ENCODE results near the gene GLYATL1. TPM values are rescaled to one million over a fixed set of nuclear protein-coding genes. Genes with fewer than 3 reads are reported as not detected.

The GLYATL1 gene
- total RNA-seq, 6 donors from 2014 or later: 0.27 TPM; not detected in 5

- 5 to 10% methylated on average over 15 of the region's 15 CpGs for WGBS, 2 donors
- Histone ChIP-seq H3K9me3 (no peaks in the 10 kb centered on the region), H3K4me1 (peaks cover 0 to 11% (median 3%) of the 10 kb centered on the region in 4 donors), H3K27ac (no peak overlapping the region), H3K27me3 (no peaks in the 10 kb centered on the region), H3K36me3 (no peaks in the 10 kb centered on the region), H3K4me3 (no peak overlapping the region)
- ATAC-seq (ENCODE audit: low FRiP score in 2 of 2) (peak in 1 of 2 donors; percentile 59), DNase-seq (peak in 1 of 2 donors; percentile 15)
- TF ChIP-seq EP300 (IDR thresholded peaks at IDR 0.05): no peak
- no peak for TF ChIP-seq CTCF (IDR thresholded peaks at IDR 0.05)
- TF ChIP-seq POLR2A (IDR thresholded peaks at IDR 0.05): no peak
- TF ChIP-seq POLR2AphosphoS5 (IDR thresholded peaks at IDR 0.05): no peak
These were observed 11.7 kb upstream of the GLYATL1 start for GRCh38 chr11:58927393-58928106.

- Histone ChIP-seq H3K36me3 (no peaks in the 10 kb centered on the region), H3K4me1 (peaks cover 0 to 9% (median 3%) of the 10 kb centered on the region in 4 donors), H3K4me3 (no peak overlapping the region), H3K27me3 (no peaks in the 10 kb centered on the region), H3K9me3 (no peaks in the 10 kb centered on the region), H3K27ac (no peak overlapping the region)
- ATAC-seq (ENCODE audit: low FRiP score in 2 of 2): no peak
- no peak for DNase-seq
- WGBS, 2 donors: 21 to 31% methylated on average over 6 of the region's 6 CpGs
- TF ChIP-seq EP300 (IDR thresholded peaks at IDR 0.05) (no peak), POLR2A (IDR thresholded peaks at IDR 0.05) (no peak), CTCF (IDR thresholded peaks at IDR 0.05) (no peak), POLR2AphosphoS5 (IDR thresholded peaks at IDR 0.05) (no peak)
These were observed 11.2 kb upstream of the GLYATL1 start for GRCh38 chr11:58928107-58928499.

- no peaks in the 10 kb centered on the region for H3K36me3 ChIP-seq
- ATAC-seq (ENCODE audit: low FRiP score in 2 of 2) (no peak), DNase-seq (no peak)
- H3K27me3 ChIP-seq: no peaks in the 10 kb centered on the region
- no peak overlapping the region for H3K4me3 ChIP-seq
- H3K27ac ChIP-seq: no peak overlapping the region
- H3K9me3 ChIP-seq: no peaks in the 10 kb centered on the region
- TF ChIP-seq POLR2AphosphoS5 (IDR thresholded peaks at IDR 0.05) (no peak), POLR2A (IDR thresholded peaks at IDR 0.05) (no peak), EP300 (IDR thresholded peaks at IDR 0.05) (no peak), CTCF (IDR thresholded peaks at IDR 0.05) (no peak)
- H3K4me1 ChIP-seq: peaks cover 0 to 6% (median 2%) of the 10 kb centered on the region in 4 donors
These were observed 10.6 kb upstream of the GLYATL1 start for GRCh38 chr11:58928691-58929090.

GRCh38 chr11:58930926-58931325 lies 8.4 kb upstream of the GLYATL1 start:
- H3K4me3 ChIP-seq: no peak overlapping the region
- H3K36me3 ChIP-seq: no peaks in the 10 kb centered on the region
- ATAC-seq (ENCODE audit: low FRiP score in 2 of 2): no peak
- no peaks in the 10 kb centered on the region for H3K27me3 ChIP-seq
- H3K4me1 ChIP-seq: peaks cover 0 to 6% (median 2%) of the 10 kb centered on the region in 4 donors
- 84 to 92% methylated on average over 2 of the region's 2 CpGs for WGBS, 2 donors
- H3K9me3 ChIP-seq: no peaks in the 10 kb centered on the region
- H3K27ac ChIP-seq: no peak overlapping the region
- no peak for TF ChIP-seq POLR2A (IDR thresholded peaks at IDR 0.05)
- TF ChIP-seq EP300 (IDR thresholded peaks at IDR 0.05): no peak
- DNase-seq: no peak

- DNase-seq: no peak
- no peak overlapping the region for H3K27ac ChIP-seq
- TF ChIP-seq POLR2A (IDR thresholded peaks at IDR 0.05) (no peak), CTCF (IDR thresholded peaks at IDR 0.05) (no peak), EP300 (IDR thresholded peaks at IDR 0.05) (no peak), POLR2AphosphoS5 (IDR thresholded peaks at IDR 0.05) (no peak)
- no peak overlapping the region for H3K4me3 ChIP-seq
- no peaks in the 10 kb centered on the region for H3K4me1 ChIP-seq
- WGBS, 2 donors: 76 to 88% methylated on average over 3 of the region's 3 CpGs
- H3K9me3 ChIP-seq: no peaks in the 10 kb centered on the region
- H3K36me3 ChIP-seq: no peaks in the 10 kb centered on the region
- H3K27me3 ChIP-seq: no peaks in the 10 kb centered on the region
- ATAC-seq (ENCODE audit: low FRiP score in 2 of 2): peak in 1 of 2 donors; percentile 7
These were observed 5.6 kb upstream of the GLYATL1 start for GRCh38 chr11:58933661-58934060.
